GM12878 (cell line): ENCODE measurements around the gene PDE6D. TPM values are rescaled to one million over a fixed set of nuclear protein-coding genes. Genes with fewer than 3 reads are reported as not detected.

Experiments used
- ATF7 ChIP-seq: fragments of 450-650 bp; IDR thresholded peaks from 2 replicates; pipeline ENCODE4 v1.6.1; 2016; ENCODE audit warnings: low read depth, mild to moderate bottlenecking
- DPF2 ChIP-seq: fragments of 450-650 bp; IDR thresholded peaks from 2 replicates; pipeline ENCODE4 v1.6.1; 2017; ENCODE audit warnings: mild to moderate bottlenecking
- EED ChIP-seq: sonication (generic); IDR thresholded peaks from 2 replicates; pipeline ENCODE4 v1.6.1; 2016; ENCODE audit warnings: antibody characterized with exemption, low read depth
- EP300 ChIP-seq, 2 experiments: fragments of 150-350 bp in 1 of 2; IDR thresholded peaks; 2 replicates each; pipeline ENCODE4 v1.6.1; 2011 to 2012; ENCODE audit warnings: low read depth in 2 of 2, low read length in 2 of 2, borderline replicate concordance in 1 of 2, improper control_type of control experiment in 1 of 2, inconsistent platforms in 1 of 2; ENCODE audit not compliant: control insufficient read depth in 1 of 2
- ESRRA ChIP-seq: IDR thresholded peaks from 2 replicates; pipeline ENCODE4 v1.6.1; 2012; ENCODE audit warnings: mild to moderate bottlenecking, low read length, improper control_type of control experiment
- ETV6 ChIP-seq, 2 experiments: fragments of 450-650 bp in 1 of 2; IDR thresholded peaks in 1 of 2; conservative IDR thresholded peaks in 1 of 2; 2 replicates each; pipeline ENCODE4 v1.6.1; 2014; ENCODE audit warnings: antibody characterized with exemption in 1 of 2, borderline replicate concordance in 1 of 2, low read depth in 1 of 2, mild to moderate bottlenecking in 1 of 2, moderate library complexity in 1 of 2
- GATAD2B ChIP-seq: fragments of 450-650 bp; conservative IDR thresholded peaks from 2 replicates; pipeline ENCODE4 v1.6.1; 2017; ENCODE audit warnings: low read depth, mild to moderate bottlenecking, moderate library complexity
- JUNB ChIP-seq: IDR thresholded peaks from 2 replicates; pipeline ENCODE4 v1.6.1; 2016; ENCODE audit warnings: antibody characterized with exemption, mild to moderate bottlenecking
- MEF2B ChIP-seq: fragments of 450-650 bp; IDR thresholded peaks from 2 replicates; pipeline ENCODE4 v1.6.1; 2018; ENCODE audit warnings: mild to moderate bottlenecking, moderate library complexity; ENCODE audit not compliant: partially characterized antibody, poor library complexity, severe bottlenecking
- NR2F1 ChIP-seq: fragments of 450-650 bp; conservative IDR thresholded peaks from 2 replicates; pipeline ENCODE4 v1.6.1; 2017; ENCODE audit warnings: mild to moderate bottlenecking
- NRF1 ChIP-seq: conservative IDR thresholded peaks from 2 replicates; pipeline ENCODE4 v1.6.1; 2011; ENCODE audit warnings: mild to moderate bottlenecking, low read depth, low read length, improper control_type of control experiment
- PAX5 ChIP-seq: IDR thresholded peaks from 2 replicates; pipeline ENCODE4 v1.6.1; 2011; ENCODE audit warnings: low read depth, low read length, borderline replicate concordance
- RAD51 ChIP-seq: fragments of 450-650 bp; IDR thresholded peaks from 2 replicates; pipeline ENCODE4 v1.6.1; 2016; ENCODE audit warnings: moderate library complexity, mild to moderate bottlenecking, inconsistent platforms
- SIX5 ChIP-seq: IDR thresholded peaks from 2 replicates; pipeline ENCODE4 v1.6.1; 2011; ENCODE audit warnings: mild to moderate bottlenecking, low read depth, low read length, moderate library complexity; ENCODE audit not compliant: severe bottlenecking
- SPI1 ChIP-seq: IDR thresholded peaks from 2 replicates; pipeline ENCODE4 v1.6.1; 2011; ENCODE audit warnings: low read depth, mild to moderate bottlenecking, low read length, moderate library complexity, borderline replicate concordance; ENCODE audit not compliant: insufficient read depth
- polyA plus RNA-seq, 11 experiments: library from polyadenylated mRNA; depleted of rRNA in 4 of 11; unstranded in 6 of 11; stranded (reverse) in 5 of 11; fragments of >200 nt; fragmentation: Nextera tagmentation in 4 of 11; fragmentation: Illumina TruSeq in 1 of 11; extraction: Ambion mirVana in 4 of 11; extraction: Trizol in 1 of 11; gene quantifications; 1 replicate in 1 of 11; 2 replicates in 10 of 11; pipeline versions ENCODE4 v1.2.1 to v1.2.3, GENCODE V29; 2011 to 2016; ENCODE audit warnings: inconsistent platforms in 2 of 11, missing spikeins in 2 of 11, low read depth in 1 of 11
- total RNA-seq, 4 experiments: library from RNA; depleted of rRNA in 3 of 4; stranded (reverse); fragments of >200 nt in 3 of 4; fragmentation: Illumina TruSeq in 1 of 4; extraction: Trizol in 1 of 4; gene quantifications; 2 replicates each; pipeline versions ENCODE4 v1.2.1 to v1.2.3, GENCODE V29; 2013 to 2021
- TF ChIP-seq, protein P1 (sequence below): fragments of 450-650 bp; IDR thresholded peaks from 2 replicates; pipeline ENCODE4 v1.6.1; 2018; ENCODE audit warnings: mild to moderate bottlenecking, low read depth, moderate library complexity; ENCODE audit not compliant: partially characterized antibody
- TF ChIP-seq, protein P2 (sequence below): IDR thresholded peaks from 2 replicates; pipeline ENCODE4 v1.6.1; 2012; ENCODE audit warnings: low read length, inconsistent platforms
- TF ChIP-seq, protein P3 (sequence below): IDR thresholded peaks from 2 replicates; pipeline ENCODE4 v1.6.1; 2012; ENCODE audit warnings: low read depth, low read length, improper control_type of control experiment
- TF ChIP-seq, protein P4 (sequence below): IDR thresholded peaks from 2 replicates; pipeline ENCODE4 v1.6.1; 2012; ENCODE audit warnings: low read depth, low read length, improper control_type of control experiment
- TF ChIP-seq, protein P5 (sequence below): IDR thresholded peaks from 2 replicates; pipeline ENCODE4 v1.6.1; 2011; ENCODE audit warnings: borderline replicate concordance, low read depth, mild to moderate bottlenecking, moderate library complexity, mixed read lengths, low read length; ENCODE audit not compliant: insufficient read depth; ENCODE audit errors: extremely low read length

Gene PDE6D
- total and polyA plus RNA-seq, 10 of the 15 experiments (the other 5 are each of a cell fraction or from before 2014, with no cell fraction given): 8.2 to 69.4 (median 56.2) TPM

DNA sequence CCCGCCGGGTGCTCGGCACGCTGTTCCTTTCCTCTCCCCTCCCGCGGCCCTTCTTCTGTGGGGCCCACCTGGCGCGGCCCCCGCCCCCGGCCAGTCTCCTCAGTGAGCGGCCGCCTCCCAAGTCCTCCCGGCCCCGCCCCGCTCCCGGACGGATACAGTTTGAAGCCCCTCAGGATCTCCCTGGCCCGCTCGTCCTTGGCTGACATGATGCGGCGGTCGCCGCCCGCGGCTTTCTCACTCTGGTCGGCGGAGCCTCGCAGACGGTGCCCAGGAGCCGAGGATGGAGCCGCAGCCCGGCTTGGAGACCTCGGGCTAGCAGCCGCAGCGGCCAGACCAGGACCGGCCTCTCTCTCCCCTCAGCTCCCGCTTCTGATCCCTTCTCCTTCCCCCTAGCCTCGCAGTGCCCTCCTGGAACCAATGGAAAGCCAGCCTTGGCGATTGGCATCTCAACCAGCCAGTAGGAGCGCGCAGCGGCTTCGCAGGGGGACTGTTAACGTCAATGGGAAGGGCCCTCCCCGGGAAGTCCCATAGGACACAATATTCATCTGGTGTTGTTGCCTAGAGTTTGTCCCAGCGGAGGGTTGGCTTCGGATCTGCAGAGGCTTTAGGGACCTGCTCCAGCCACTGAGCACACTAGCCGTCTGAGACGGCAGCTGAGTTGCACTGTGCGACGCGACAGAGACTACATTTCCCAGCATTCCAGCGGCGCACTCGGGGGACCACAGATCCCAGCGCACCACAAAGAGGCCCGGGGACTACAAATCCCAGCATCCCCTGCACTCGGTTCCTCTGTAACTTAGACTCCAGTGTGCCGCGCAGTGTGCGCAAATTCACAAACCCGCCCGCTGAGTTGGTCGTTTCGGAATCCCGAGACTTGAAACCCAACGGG, at the start of gene PDE6D (continued):
- TF ChIP-seq MEF2B: peak; percentile 41
- TF ChIP-seq, protein P1, sequence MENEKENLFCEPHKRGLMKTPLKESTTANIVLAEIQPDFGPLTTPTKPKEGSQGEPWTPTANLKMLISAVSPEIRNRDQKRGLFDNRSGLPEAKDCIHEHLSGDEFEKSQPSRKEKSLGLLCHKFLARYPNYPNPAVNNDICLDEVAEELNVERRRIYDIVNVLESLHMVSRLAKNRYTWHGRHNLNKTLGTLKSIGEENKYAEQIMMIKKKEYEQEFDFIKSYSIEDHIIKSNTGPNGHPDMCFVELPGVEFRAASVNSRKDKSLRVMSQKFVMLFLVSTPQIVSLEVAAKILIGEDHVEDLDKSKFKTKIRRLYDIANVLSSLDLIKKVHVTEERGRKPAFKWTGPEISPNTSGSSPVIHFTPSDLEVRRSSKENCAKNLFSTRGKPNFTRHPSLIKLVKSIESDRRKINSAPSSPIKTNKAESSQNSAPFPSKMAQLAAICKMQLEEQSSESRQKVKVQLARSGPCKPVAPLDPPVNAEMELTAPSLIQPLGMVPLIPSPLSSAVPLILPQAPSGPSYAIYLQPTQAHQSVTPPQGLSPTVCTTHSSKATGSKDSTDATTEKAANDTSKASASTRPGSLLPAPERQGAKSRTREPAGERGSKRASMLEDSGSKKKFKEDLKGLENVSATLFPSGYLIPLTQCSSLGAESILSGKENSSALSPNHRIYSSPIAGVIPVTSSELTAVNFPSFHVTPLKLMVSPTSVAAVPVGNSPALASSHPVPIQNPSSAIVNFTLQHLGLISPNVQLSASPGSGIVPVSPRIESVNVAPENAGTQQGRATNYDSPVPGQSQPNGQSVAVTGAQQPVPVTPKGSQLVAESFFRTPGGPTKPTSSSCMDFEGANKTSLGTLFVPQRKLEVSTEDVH: peak; percentile 35
- no peak for TF ChIP-seq ETV6 (conservative IDR thresholded peaks at IDR 0.05 in 1 of 2, IDR thresholded peaks at IDR 0.05 in 1 of 2; ENCODE audit: borderline replicate concordance in 1 of 2, low read depth in 1 of 2)
- peak; percentile 30; the same call in 1 of the 2 replicates for TF ChIP-seq EED
- TF ChIP-seq DPF2: peak; percentile 99
- TF ChIP-seq ESRRA: 0 out of 2 replicates have a peak, but pooled peaks have one; percentile 13
- TF ChIP-seq, protein P2, sequence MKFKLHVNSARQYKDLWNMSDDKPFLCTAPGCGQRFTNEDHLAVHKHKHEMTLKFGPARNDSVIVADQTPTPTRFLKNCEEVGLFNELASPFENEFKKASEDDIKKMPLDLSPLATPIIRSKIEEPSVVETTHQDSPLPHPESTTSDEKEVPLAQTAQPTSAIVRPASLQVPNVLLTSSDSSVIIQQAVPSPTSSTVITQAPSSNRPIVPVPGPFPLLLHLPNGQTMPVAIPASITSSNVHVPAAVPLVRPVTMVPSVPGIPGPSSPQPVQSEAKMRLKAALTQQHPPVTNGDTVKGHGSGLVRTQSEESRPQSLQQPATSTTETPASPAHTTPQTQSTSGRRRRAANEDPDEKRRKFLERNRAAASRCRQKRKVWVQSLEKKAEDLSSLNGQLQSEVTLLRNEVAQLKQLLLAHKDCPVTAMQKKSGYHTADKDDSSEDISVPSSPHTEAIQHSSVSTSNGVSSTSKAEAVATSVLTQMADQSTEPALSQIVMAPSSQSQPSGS: no peak
- peak; percentile 43; the same call in 1 of the 2 replicates for TF ChIP-seq GATAD2B
- TF ChIP-seq, protein P3, sequence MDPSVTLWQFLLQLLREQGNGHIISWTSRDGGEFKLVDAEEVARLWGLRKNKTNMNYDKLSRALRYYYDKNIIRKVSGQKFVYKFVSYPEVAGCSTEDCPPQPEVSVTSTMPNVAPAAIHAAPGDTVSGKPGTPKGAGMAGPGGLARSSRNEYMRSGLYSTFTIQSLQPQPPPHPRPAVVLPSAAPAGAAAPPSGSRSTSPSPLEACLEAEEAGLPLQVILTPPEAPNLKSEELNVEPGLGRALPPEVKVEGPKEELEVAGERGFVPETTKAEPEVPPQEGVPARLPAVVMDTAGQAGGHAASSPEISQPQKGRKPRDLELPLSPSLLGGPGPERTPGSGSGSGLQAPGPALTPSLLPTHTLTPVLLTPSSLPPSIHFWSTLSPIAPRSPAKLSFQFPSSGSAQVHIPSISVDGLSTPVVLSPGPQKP: peak; percentile 63
- TF ChIP-seq PAX5: 0 out of 2 replicates have a peak, but pooled peaks have one; percentile 21
- TF ChIP-seq ATF7: peak; percentile 62
- TF ChIP-seq EP300 (IDR thresholded peaks at IDR 0.05; ENCODE audit: borderline replicate concordance in 1 of 2, control insufficient read depth in 1 of 2, low read depth in 2 of 2, low read length in 2 of 2): peak; percentile 22 to 55; a peak in 2 of 4 replicates
- no peak for TF ChIP-seq SPI1
- TF ChIP-seq NRF1: peak; percentile 25; the same call in 1 of the 2 replicates
- TF ChIP-seq SIX5: peak; percentile 98
- no peak for TF ChIP-seq NR2F1
- TF ChIP-seq, protein P4, sequence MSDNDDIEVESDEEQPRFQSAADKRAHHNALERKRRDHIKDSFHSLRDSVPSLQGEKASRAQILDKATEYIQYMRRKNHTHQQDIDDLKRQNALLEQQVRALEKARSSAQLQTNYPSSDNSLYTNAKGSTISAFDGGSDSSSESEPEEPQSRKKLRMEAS: no peak
- TF ChIP-seq JUNB: no peak
- TF ChIP-seq, protein P5, sequence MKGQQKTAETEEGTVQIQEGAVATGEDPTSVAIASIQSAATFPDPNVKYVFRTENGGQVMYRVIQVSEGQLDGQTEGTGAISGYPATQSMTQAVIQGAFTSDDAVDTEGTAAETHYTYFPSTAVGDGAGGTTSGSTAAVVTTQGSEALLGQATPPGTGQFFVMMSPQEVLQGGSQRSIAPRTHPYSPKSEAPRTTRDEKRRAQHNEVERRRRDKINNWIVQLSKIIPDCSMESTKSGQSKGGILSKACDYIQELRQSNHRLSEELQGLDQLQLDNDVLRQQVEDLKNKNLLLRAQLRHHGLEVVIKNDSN: no peak
- TF ChIP-seq RAD51: no peak
